Epithelial cell of esophagus (primary cell): ENCODE results near the gene MATN4.

Experiments used
- DNase-seq: peaks from one replicate; pipeline ENCODE4 v3.0.0; 2010; ENCODE audit warnings: low read depth
- H3K4me3 ChIP-seq: 2 replicates; pipeline ENCODE4 v1.5.1; 2011; ENCODE audit warnings: mild to moderate bottlenecking, low read length, control low read depth
- TF ChIP-seq, protein P1 (sequence below): IDR thresholded peaks from 2 replicates; pipeline ENCODE4 v1.5.1; 2011; ENCODE audit warnings: low read depth, mild to moderate bottlenecking, low read length, control low read depth, inconsistent platforms; ENCODE audit not compliant: insufficient read depth; ENCODE audit errors: missing control alignments

Gene MATN4

DNA sequence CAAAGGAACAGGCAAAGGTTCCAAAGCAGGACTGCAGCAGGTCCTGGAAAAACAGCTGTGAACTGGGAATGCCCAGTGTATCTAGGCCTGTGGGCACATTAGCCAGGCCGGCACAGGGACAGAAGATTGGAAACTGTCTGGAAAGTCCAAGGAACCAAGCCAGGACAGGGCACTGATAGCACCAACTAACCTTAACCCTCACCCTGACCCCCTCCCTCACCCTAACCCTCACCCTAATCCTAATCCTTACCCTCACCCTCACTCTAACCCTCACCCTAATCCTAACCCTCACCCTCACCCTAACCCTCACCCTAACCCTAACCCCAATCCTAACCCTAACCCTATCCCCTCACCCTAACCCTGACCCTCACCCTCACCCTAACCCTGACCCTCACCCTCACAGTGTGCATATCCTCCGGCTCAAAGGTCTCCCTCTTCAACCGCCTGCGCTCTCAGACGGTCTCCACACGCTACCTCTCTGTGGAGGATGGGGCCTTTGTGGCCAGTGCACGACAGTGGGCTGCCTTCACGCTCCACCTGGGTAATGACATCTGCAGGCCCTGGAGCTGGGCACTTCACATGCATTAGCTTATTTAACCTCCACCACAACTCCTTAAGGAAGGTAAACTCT lies 5.1 kb upstream of the MATN4 start:
- TF ChIP-seq, protein P1, sequence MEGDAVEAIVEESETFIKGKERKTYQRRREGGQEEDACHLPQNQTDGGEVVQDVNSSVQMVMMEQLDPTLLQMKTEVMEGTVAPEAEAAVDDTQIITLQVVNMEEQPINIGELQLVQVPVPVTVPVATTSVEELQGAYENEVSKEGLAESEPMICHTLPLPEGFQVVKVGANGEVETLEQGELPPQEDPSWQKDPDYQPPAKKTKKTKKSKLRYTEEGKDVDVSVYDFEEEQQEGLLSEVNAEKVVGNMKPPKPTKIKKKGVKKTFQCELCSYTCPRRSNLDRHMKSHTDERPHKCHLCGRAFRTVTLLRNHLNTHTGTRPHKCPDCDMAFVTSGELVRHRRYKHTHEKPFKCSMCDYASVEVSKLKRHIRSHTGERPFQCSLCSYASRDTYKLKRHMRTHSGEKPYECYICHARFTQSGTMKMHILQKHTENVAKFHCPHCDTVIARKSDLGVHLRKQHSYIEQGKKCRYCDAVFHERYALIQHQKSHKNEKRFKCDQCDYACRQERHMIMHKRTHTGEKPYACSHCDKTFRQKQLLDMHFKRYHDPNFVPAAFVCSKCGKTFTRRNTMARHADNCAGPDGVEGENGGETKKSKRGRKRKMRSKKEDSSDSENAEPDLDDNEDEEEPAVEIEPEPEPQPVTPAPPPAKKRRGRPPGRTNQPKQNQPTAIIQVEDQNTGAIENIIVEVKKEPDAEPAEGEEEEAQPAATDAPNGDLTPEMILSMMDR: no peak
- no peak overlapping the region for H3K4me3 ChIP-seq
- DNase-seq: no peak

DNA sequence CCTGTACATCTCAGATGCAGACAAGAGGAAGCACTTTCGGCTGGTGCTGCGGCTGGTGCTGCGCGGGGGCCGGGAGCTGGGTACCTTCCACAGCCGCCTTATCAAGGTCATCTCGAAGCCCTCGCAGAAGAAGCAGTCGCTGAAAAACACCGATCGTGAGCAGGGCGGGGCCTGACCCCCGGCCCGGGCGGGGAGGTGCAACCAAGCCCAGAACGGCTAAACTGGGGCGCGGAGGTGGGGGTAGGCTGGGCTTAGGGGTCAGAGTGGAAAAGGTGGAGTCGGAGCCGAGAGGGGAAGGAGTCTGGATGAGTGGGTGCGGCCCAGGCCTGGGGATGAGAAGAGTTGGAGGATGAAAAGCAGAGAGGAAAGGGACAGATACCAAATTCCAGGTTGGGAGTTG lies 4.1 kb upstream of the MATN4 start:
- H3K4me3 ChIP-seq: no peak overlapping the region
- TF ChIP-seq, protein P1: no peak
- DNase-seq: no peak

DNA sequence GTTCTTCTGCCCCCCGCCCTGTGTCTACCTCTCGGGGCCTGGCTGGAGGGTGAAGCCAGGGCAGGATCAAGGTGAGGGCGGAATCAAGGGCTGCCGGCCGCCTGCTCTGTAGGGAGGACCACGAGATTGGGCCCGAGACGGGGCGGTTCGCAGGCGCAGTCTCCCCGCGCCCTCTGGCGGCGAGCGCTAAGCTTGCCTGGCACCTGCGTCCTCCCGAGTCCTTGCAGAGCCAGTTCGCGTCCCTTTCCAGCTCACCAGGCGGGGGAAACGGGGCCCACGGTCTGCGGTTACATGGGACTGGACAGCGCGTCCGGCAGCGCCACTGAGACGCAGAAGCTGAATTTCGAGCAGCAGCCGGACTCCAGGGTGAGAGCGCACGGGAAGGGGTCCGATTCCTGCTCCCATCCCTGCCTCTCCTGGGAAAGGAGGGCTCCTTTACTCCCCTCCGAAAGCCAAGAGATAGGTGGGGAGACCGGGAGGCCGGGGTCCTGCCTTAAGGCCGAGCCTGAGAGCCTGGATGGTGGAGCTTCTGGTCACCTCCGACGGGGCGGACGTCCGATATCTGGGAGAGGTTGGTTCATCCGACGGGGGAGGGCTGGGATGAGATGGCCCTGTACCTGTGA lies 3.6 kb upstream of the MATN4 start:
- DNase-seq: peak; percentile 65
- no peak overlapping the region for H3K4me3 ChIP-seq
- TF ChIP-seq, protein P1: peak; percentile 81

DNA sequence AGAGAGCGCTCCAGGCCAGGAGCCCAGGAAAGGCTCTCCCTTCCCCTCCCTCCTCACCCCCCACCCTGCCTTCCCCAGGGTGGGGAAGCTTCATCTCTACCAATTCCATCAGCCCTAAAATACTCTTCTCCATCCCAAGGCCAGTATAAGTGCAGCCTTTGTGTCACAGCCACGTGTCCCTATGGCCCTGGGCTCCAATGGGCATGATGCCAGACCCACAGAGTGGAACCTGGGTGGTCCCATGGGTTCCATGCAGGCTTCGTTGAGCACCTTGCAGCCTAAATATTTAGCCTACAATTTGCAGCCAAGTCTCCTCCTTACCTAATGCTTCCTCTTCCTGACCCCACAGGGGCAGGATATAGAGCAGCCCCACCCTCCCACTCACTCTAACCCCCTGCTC lies 976 bp upstream of the MATN4 start:
- DNase-seq: no peak
- no peak overlapping the region for H3K4me3 ChIP-seq
- TF ChIP-seq, protein P1: no peak

DNA sequence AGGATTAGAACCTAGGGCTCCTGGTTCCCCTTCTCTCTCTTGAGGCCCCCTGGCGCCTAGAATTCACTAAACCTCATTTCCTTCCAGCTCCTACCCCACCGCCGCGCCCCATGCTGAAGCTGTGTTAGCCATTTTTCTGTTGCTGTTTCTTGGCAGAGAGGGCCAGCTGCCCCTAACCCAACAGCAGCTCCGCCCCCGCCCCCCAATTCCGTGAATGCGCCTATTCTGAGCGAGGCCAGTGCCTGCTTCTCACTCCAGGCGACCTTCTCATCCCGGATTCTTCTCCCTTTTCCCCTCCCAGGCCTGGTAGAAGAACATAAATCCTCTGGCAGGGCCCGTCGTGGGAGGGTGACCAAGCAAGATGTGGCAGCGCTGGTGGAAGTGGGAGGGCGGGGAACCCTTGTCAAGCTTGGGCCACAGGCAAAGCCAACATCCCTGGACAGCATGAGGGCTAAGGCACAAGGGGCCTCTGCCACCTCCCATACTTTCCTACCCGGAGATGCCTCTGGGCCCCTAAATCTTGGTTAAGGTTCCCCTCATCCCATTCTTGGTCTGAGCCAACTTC lies 941 bp downstream of the MATN4 start:
- no peak for DNase-seq
- H3K4me3 ChIP-seq: no peak overlapping the region
- TF ChIP-seq, protein P1: no peak

DNA sequence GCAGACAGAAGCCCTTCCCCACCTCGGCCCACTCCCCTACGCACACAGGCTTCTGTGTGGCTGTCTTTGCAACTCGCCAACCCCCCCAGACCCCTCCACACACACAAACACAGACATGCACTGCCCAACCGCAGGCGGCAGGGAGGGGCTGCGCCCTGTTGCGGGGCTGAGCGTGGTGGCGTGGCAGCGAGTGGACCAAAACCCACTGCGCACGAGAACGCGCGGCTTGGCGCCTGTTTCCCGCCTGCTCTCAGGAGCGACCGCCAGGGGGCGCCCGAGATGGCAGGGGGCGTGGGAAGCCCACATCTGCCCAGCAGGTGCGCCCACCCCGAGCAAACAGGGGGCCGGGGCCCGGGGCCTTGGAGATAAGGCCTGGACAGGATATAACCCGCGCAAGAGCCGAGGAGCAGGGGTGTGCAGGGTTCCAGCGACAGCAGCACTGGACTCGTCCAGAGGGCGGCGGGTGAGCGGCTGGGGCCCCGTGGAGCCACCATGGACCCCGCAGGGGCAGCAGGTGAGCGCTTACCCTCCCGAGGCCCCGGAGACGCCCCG lies 1.6 kb downstream of the MATN4 start, which contains the start of gene RBPJL:
RBPJL (plus strand) TSS at position 410 of the 552 bp plus-strand sequence; CDS start at position 493, 83 bp downstream.
- H3K4me3 ChIP-seq: no peak within 1 kb of the TSS
- TF ChIP-seq, protein P1: peak; percentile 68
- no peak for DNase-seq
